RWPE1 (cell line): ENCODE data around the gene CRYM.
"Not testable (repeated sequence)": the region's sequence is repeated elsewhere in the genome, so short reads cannot be mapped to it uniquely, and the experiment has no call there.

Experiments used
- CTCF ChIA-PET: fragments of 350-600 bp; sonication (Branson Sonifier 250); formaldehyde crosslinking; extraction: SDS; loops from one replicate; lab custom pipeline; 2021; lab: Yijun Ruan, JAX
- POLR2A ChIA-PET: fragments of 400-600 bp; formaldehyde crosslinking; extraction: SDS; loops from one replicate; lab custom pipeline; 2020; ENCODE audit warnings: antibody characterized with exemption; ENCODE audit not compliant: low non-redundant PET; lab: Yijun Ruan, JAX
- DNase-seq: peaks from one replicate; pipeline ENCODE4 v3.0.0; 2012; ENCODE audit warnings: low spot score
- H3K27ac ChIP-seq: fragments of 450-650 bp; 2 replicates; pipeline ENCODE4 v1.5.1; 2017
- TF ChIP-seq, protein P1 (sequence below): fragments of 450-650 bp; conservative IDR thresholded peaks from 2 replicates; pipeline ENCODE4 v1.5.1; 2017; ENCODE audit warnings: low read depth, mild to moderate bottlenecking

Gene CRYM

DNA sequence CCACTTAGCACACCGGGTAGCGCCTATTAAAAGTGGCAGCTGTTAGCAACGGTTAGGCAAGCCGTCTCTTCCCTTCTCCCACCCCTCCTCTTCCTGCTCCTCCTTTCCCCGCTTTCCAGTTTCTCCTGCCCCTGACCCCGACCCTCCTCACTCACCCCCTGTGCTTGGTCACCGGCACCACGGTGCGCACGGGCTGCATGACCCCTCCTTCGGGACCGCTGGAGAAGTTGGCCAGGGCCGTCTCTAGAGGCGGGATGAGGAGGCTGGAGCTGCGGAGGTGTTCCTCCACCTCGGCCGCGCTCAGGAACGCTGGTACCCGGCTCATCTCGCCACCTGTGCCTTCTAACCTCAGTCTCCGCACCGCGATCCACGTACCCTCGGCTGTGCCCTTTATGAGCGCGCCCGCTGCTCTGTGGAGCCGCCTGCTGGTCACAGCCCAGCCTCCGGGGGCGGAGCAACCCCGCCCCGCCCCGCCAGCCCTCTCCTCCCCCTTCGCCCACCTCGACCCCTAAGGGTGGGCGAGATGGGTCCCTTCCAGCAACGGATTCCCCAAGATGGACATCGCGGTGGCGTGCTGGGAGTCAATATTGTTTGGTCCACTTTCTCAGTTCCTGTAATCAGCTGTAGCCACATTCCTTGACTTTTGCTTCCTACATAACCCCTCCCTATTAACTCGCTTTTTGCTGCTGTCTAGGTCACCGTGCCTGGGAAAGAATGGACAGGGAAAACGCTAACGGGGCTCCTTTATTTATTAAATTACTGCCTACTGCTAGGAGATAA, at the start of gene CRYM:
CRYM (minus strand) TSS at position 364 of the 780 bp plus-strand sequence; CDS start at position 325, 39 bp downstream.
- ChIA-PET POLR2A (no interaction called here), CTCF (interaction anchor here (0.5 to 1.9 kb wide), 7 partner anchors 11 to 157 kb away, joined by 3 to 11 read pairs (median 4); no protein-coding TSS in a partner anchor)
- DNase-seq, result peak; percentile 55
- TF ChIP-seq, protein P1, sequence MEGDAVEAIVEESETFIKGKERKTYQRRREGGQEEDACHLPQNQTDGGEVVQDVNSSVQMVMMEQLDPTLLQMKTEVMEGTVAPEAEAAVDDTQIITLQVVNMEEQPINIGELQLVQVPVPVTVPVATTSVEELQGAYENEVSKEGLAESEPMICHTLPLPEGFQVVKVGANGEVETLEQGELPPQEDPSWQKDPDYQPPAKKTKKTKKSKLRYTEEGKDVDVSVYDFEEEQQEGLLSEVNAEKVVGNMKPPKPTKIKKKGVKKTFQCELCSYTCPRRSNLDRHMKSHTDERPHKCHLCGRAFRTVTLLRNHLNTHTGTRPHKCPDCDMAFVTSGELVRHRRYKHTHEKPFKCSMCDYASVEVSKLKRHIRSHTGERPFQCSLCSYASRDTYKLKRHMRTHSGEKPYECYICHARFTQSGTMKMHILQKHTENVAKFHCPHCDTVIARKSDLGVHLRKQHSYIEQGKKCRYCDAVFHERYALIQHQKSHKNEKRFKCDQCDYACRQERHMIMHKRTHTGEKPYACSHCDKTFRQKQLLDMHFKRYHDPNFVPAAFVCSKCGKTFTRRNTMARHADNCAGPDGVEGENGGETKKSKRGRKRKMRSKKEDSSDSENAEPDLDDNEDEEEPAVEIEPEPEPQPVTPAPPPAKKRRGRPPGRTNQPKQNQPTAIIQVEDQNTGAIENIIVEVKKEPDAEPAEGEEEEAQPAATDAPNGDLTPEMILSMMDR, result peak; percentile 65
- no peak within 1 kb of the TSS for H3K27ac ChIP-seq

DNA sequence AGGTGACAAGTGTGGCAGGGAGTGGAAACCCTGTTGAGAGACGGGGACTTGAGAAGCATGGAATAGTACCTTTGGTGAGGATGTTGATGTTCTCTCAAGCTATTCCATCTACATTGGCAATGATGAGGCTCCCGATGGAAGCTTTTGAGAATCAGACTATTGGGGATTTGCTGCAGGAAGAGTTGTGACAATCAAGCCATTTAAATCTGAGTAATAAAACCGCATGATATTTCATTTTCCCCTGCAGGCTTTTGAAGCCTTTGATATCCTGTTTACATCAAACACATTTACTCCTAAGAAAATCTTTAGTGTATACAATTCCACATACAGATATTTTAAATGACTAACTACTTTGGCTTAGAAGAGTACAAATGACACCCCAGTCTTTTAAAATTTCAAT, 49.0 kb upstream of the CRYM start:
- ChIA-PET CTCF (no interaction called here), POLR2A (no interaction called here)
- TF ChIP-seq, protein P1, result no peak
- DNase-seq, result no peak
- no peak overlapping the region for H3K27ac ChIP-seq

DNA sequence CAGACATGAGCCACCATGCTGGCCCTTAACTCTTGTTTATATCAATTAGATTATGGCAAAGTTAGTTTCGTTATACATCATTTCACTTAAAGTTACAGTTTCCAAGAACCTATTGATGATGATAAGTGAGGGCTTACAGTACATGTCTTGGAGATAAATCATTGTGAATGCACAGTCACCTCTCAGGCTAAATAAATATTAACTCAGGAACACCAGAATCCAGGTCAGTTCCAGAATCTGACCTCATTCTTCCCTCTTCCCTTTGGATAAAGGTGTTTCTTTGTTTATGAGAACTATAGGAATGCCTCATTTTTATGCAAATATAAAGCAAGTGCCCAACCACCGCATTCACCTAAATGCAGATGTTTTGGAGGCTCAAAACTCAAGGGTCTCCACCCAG, 48.4 kb upstream of the CRYM start:
- TF ChIP-seq, protein P1, result no peak
- POLR2A ChIA-PET, result no interaction called here
- CTCF ChIA-PET, result no interaction called here
- DNase-seq, result no peak
- H3K27ac ChIP-seq, result no peak overlapping the region

DNA sequence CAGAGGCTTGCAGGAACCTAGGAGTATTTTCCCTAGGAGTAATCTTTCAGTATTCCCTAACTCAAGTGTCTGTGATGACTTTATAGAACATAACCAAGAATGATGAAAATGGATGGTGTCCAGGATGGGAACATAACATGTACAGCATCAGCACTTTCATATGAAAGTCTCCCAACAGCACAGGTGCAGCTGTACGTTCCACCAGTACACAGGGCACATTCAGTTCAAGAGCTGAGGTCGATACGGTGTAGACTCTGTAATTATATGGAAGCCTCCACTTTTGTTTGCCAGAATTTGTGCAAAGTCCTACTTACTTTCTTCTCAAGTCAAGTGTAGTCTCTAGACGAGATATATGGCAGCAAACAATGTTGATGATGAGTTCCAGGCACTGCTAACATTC, 46.2 kb upstream of the CRYM start:
- no peak overlapping the region for H3K27ac ChIP-seq
- POLR2A ChIA-PET, result no interaction called here
- CTCF ChIA-PET, result no interaction called here
- DNase-seq, result no peak
- TF ChIP-seq, protein P1, result no peak

DNA sequence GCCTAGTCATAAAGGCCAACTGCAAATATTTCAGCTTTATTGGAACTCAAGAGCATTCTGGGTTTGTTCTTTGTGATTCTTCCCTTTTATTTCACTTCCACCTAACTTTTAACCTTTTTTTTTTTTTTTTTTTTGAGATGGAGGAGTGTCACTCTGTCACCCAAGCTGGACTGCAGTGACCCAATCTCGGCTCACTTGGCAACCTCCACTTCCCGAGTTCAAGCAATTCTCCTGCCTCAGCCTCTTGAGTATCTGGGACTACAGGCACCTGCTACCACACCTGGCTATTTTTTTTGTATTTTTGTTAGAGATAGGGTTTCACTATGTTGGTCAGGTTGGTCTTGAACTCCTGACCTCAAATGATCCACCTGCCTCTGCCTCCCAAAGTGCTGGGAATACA, 44.2 kb upstream of the CRYM start:
- H3K27ac ChIP-seq, DNase-seq, CTCF ChIA-PET, POLR2A ChIA-PET: not testable (repeated sequence)

DNA sequence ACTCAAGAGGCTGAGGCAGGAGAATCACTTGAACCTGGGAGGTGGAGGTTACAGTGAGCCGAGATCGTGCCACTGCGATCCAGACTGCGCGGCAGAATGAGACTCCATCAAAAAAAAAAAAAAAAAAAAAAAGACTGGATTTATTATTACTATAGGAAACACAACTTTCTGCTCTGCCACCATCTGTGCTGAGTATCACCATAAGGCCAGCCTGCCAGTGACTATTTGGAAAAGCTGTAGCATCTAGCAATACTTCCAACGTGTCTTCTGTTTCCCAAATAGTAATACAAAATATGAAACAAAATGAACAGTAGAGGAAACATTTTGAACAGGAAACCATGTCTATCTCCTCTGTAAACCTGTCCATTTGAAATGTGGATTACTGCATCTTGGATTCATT, 43.6 kb upstream of the CRYM start:
- POLR2A ChIA-PET, result no interaction called here
- DNase-seq, result no peak

More for the DNA sequence above, 43.6 kb upstream of the CRYM start:
- H3K27ac ChIP-seq, result no peak overlapping the region
- TF ChIP-seq, protein P1, result no peak
- CTCF ChIA-PET, result interaction anchor here (0.7 kb wide), 1 partner anchor 371 kb away, joined by 3 read pairs; no protein-coding TSS in a partner anchor
